Keratinocyte (primary cell): ENCODE data around the gene ZBTB5. TPM values are rescaled to one million over a fixed set of nuclear protein-coding genes. Genes with fewer than 3 reads are reported as not detected.

Experiments
- DNase-seq: peaks from one replicate; pipeline ENCODE4 v3.0.0-alpha.2; 2011; ENCODE audit warnings: low read depth, missing footprints, low spot score
- FAIRE-seq: peaks from 2 replicates; lab custom pipeline; 2011; peaks lifted over from hg19 to GRCh38; lab: Jason Lieb, UNC
- H2AFZ ChIP-seq: 2 replicates; pipeline ENCODE4 v1.6.0; 2012; ENCODE audit warnings: low read length, control low read depth, inconsistent platforms; ENCODE audit not compliant: control insufficient read depth
- H3K27ac ChIP-seq: 2 replicates; pipeline ENCODE4 v1.5.1; 2011; ENCODE audit warnings: low read length; ENCODE audit not compliant: control insufficient read depth, insufficient read depth
- H3K27me3 ChIP-seq: 3 replicates; pipeline ENCODE4 v1.6.0; 2011; ENCODE audit warnings: low read length; ENCODE audit not compliant: control insufficient read depth, insufficient read depth; ENCODE audit errors: extremely low read depth
- H3K36me3 ChIP-seq, 2 experiments: 2 replicates in 1 of 2; 3 replicates in 1 of 2; pipeline ENCODE4 v1.5.1; 2011; ENCODE audit warnings: low read length in 2 of 2, mild to moderate bottlenecking in 1 of 2; ENCODE audit not compliant: control insufficient read depth in 2 of 2, insufficient read depth in 2 of 2; ENCODE audit errors: extremely low read depth in 1 of 2
- H3K4me1 ChIP-seq: 3 replicates; pipeline ENCODE4 v1.5.1; 2011; ENCODE audit warnings: low read length; ENCODE audit not compliant: control insufficient read depth, insufficient read depth; ENCODE audit errors: extremely low read depth
- H3K4me2 ChIP-seq: 3 replicates; pipeline ENCODE4 v1.6.0; 2011; ENCODE audit warnings: low read depth, low read length; ENCODE audit not compliant: control insufficient read depth, insufficient read depth; ENCODE audit errors: extremely low read depth
- H3K4me3 ChIP-seq, 3 experiments: fragments of 200-600 bp in 1 of 3; sonication (generic) in 1 of 3; 2 replicates in 2 of 3; 3 replicates in 1 of 3; pipeline ENCODE4 v1.5.1; 2011 to 2016; ENCODE audit warnings: low read length in 3 of 3, mild to moderate bottlenecking in 3 of 3, control low read depth in 2 of 3, inconsistent platforms in 1 of 3, low read depth in 1 of 3, mixed read lengths in 1 of 3, mixed run types in 1 of 3, moderate library complexity in 1 of 3; ENCODE audit not compliant: control insufficient read depth in 2 of 3, insufficient read depth in 2 of 3; ENCODE audit errors: extremely low read depth in 1 of 3
- H3K79me2 ChIP-seq: 2 replicates; pipeline ENCODE4 v1.6.0; 2012; ENCODE audit warnings: low read length; ENCODE audit not compliant: control insufficient read depth, insufficient read depth
- H3K9ac ChIP-seq: 3 replicates; pipeline ENCODE4 v1.6.0; 2011; ENCODE audit warnings: low read length; ENCODE audit not compliant: control insufficient read depth, insufficient read depth; ENCODE audit errors: extremely low read depth
- H3K9me1 ChIP-seq: 3 replicates; pipeline ENCODE4 v1.6.0; 2011; ENCODE audit warnings: low read length; ENCODE audit not compliant: control insufficient read depth, insufficient read depth; ENCODE audit errors: extremely low read depth
- H3K9me3 ChIP-seq: 2 replicates; pipeline ENCODE4 v1.5.1; 2012; ENCODE audit warnings: low read depth, low read length; ENCODE audit not compliant: control insufficient read depth
- H4K20me1 ChIP-seq: 3 replicates; pipeline ENCODE4 v1.6.0; 2011; ENCODE audit warnings: low read length; ENCODE audit not compliant: control insufficient read depth, insufficient read depth; ENCODE audit errors: extremely low read depth
- CTCF ChIP-seq, 3 experiments: IDR thresholded peaks in 1 of 3; conservative IDR thresholded peaks in 1 of 3; optimal IDR thresholded peaks in 1 of 3; 2 replicates in 2 of 3; 3 replicates in 1 of 3; pipeline versions ENCODE3 to v1.5.1; 2011; ENCODE audit warnings: low read length in 3 of 3, mild to moderate bottlenecking in 3 of 3, moderate library complexity in 2 of 3, control low read depth in 1 of 3, inconsistent platforms in 1 of 3; ENCODE audit not compliant: insufficient read depth in 2 of 3; ENCODE audit errors: extremely low read depth in 1 of 3
- EZH2 ChIP-seq: IDR thresholded peaks from one replicate; pipeline ENCODE4 v1.6.1; 2012; ENCODE audit warnings: inconsistent platforms, mild to moderate bottlenecking, low read length, moderate library complexity
- dilution Hi-C: fragments of 300-500 bp; cut with MboI; formaldehyde crosslinking; loops from one replicate; pipeline ENCODE4 v1.7.0; 2020; ENCODE audit warnings: low sequenced_read_pairs; ENCODE audit not compliant: extremely low pct_ligation_motif_present
- polyA plus RNA-seq, 5 experiments: library from polyadenylated mRNA; depleted of rRNA in 3 of 5; stranded (reverse) in 3 of 5; stranded (forward) in 1 of 5; unstranded in 1 of 5; fragments of >200 nt; gene quantifications; 1 replicate in 1 of 5; 2 replicates in 3 of 5; 3 replicates in 1 of 5; pipeline versions ENCODE4 v1.2.1 to v1.2.3, GENCODE V29; 2011 to 2012; ENCODE audit warnings: missing spikeins in 2 of 5, low read depth in 1 of 5, low replicate concordance in 1 of 5

ZBTB5 gene
- polyA plus RNA-seq, 1 donor (not counting 4 experiments of a cell fraction or from before 2014, with no cell fraction given): 12.6 TPM

GRCh38 chr9:37395229-37395628 lies 70.0 kb downstream of the ZBTB5 start:
- Histone ChIP-seq H3K27me3 (no peaks in the 10 kb centered on the region), H3K4me3 (no peak overlapping the region), H3K79me2 (no peaks in the 10 kb centered on the region), H3K4me1 (no peaks in the 10 kb centered on the region), H3K27ac (no peak overlapping the region), H3K4me2 (no peak overlapping the region), H3K9me1 (no peaks in the 10 kb centered on the region), H2AFZ (no peak overlapping the region), H4K20me1 (no peaks in the 10 kb centered on the region), H3K36me3 (no peaks in the 10 kb centered on the region), H3K9ac (no peak overlapping the region), H3K9me3 (no peaks in the 10 kb centered on the region)
- DNase-seq: no peak
- dilution Hi-C loops: no loop called here
- no peak for TF ChIP-seq CTCF (optimal IDR thresholded peaks at IDR 0.05 in 1 of 3, IDR thresholded peaks at IDR 0.05 in 1 of 3, conservative IDR thresholded peaks at IDR 0.05 in 1 of 3; ENCODE audit: extremely low read depth in 1 of 3, insufficient read depth in 2 of 3, low read length in 3 of 3)
- no peak for TF ChIP-seq EZH2
- FAIRE-seq: no peak

- dilution Hi-C loops: no loop called here
- H3K4me1 ChIP-seq: no peaks in the 10 kb centered on the region
- H3K4me3 ChIP-seq: no peak overlapping the region
- no peak for TF ChIP-seq EZH2
- TF ChIP-seq CTCF (optimal IDR thresholded peaks at IDR 0.05 in 1 of 3, IDR thresholded peaks at IDR 0.05 in 1 of 3, conservative IDR thresholded peaks at IDR 0.05 in 1 of 3; ENCODE audit: extremely low read depth in 1 of 3, insufficient read depth in 2 of 3, low read length in 3 of 3): no peak
- H3K4me2 ChIP-seq: no peak overlapping the region
- no peaks in the 10 kb centered on the region for H4K20me1 ChIP-seq
- H3K79me2 ChIP-seq: no peaks in the 10 kb centered on the region
- no peaks in the 10 kb centered on the region for H3K36me3 ChIP-seq
- H3K27me3 ChIP-seq: no peaks in the 10 kb centered on the region
- H3K27ac ChIP-seq: no peak overlapping the region
- no peak overlapping the region for H2AFZ ChIP-seq
- DNase-seq: no peak
- H3K9ac ChIP-seq: no peak overlapping the region
- no peaks in the 10 kb centered on the region for H3K9me1 ChIP-seq
- FAIRE-seq: no peak
- no peaks in the 10 kb centered on the region for H3K9me3 ChIP-seq
Observed at GRCh38 chr9:37392272-37392671, 73.0 kb downstream of the ZBTB5 start.
